ENCODE results near the gene PTPRG. TPM values are rescaled to one million over a fixed set of nuclear protein-coding genes. Genes with fewer than 3 reads are reported as not detected.

Gene PTPRG
- total RNA-seq, 4 donors from 2014 or later: 21.1 to 54.2 (median 30.6) TPM

- in situ Hi-C loops (cut with MboI; ENCODE audit: low sequenced_read_pairs in 4 of 4) (loop anchor here in 1 of 4 donors (25.0 kb wide), 1 partner anchor 375 kb away; the partner anchor contains the start of gene PTPRG), intact Hi-C loops (cut with DNase I; ENCODE audit: low total_unique reads) (no loop called here)
- Histone ChIP-seq H3K27me3 (no peaks in the 10 kb centered on the region), H3K4me3 (no peak overlapping the region), H3K36me3 (peaks cover 0 to 4% of the 10 kb centered on the region in 2 donors), H3K9me3 (no peaks in the 10 kb centered on the region), H3K27ac (peak overlapping the region in 1 of 4 donors; percentile 49), H3K4me1 (peaks cover 24 to 37% of the 10 kb centered on the region in 2 donors)
- DNase-seq: no peak
- ATAC-seq: no peak
- TF ChIP-seq POLR2A (IDR thresholded peaks at IDR 0.05) (no peak), CTCF (IDR thresholded peaks at IDR 0.05 in 4 of 5, conservative IDR thresholded peaks at IDR 0.05 in 1 of 5) (no peak)
Observed at GRCh38 chr3:61937477-61937876, 376.1 kb downstream of the PTPRG start.

GRCh38 chr3:61938878-61939549, 377.6 kb downstream of the PTPRG start:
- in situ Hi-C loops (cut with MboI; ENCODE audit: low sequenced_read_pairs in 4 of 4) (loop anchor here in 1 of 4 donors (25.0 kb wide), 1 partner anchor 377 kb away; the partner anchor contains the start of gene PTPRG), intact Hi-C loops (cut with DNase I; ENCODE audit: low total_unique reads) (no loop called here)
- no peak for DNase-seq
- Histone ChIP-seq H3K27ac (no peak overlapping the region), H3K9me3 (no peaks in the 10 kb centered on the region), H3K4me3 (no peak overlapping the region), H3K4me1 (peaks cover 20 to 30% of the 10 kb centered on the region in 2 donors), H3K36me3 (peaks cover 0 to 4% of the 10 kb centered on the region in 2 donors), H3K27me3 (no peaks in the 10 kb centered on the region)
- TF ChIP-seq POLR2A (IDR thresholded peaks at IDR 0.05) (no peak), CTCF (IDR thresholded peaks at IDR 0.05 in 4 of 5, conservative IDR thresholded peaks at IDR 0.05 in 1 of 5) (no peak)
- ATAC-seq: no peak

GRCh38 chr3:61940236-61940635, 378.9 kb downstream of the PTPRG start:
- DNase-seq (no peak), ATAC-seq (no peak)
- in situ Hi-C loops (cut with MboI; ENCODE audit: low sequenced_read_pairs in 4 of 4): loop anchor here in 1 of 4 donors (25.0 kb wide), 1 partner anchor 378 kb away; the partner anchor contains the start of gene PTPRG
- Histone ChIP-seq H3K27me3 (no peaks in the 10 kb centered on the region), H3K27ac (no peak overlapping the region), H3K4me1 (peaks cover 20 to 30% of the 10 kb centered on the region in 2 donors), H3K9me3 (no peaks in the 10 kb centered on the region), H3K4me3 (no peak overlapping the region), H3K36me3 (no peaks in the 10 kb centered on the region)
- intact Hi-C loops (cut with DNase I; ENCODE audit: low total_unique reads): no loop called here
- no peak for TF ChIP-seq POLR2A (IDR thresholded peaks at IDR 0.05)
- TF ChIP-seq CTCF (IDR thresholded peaks at IDR 0.05 in 4 of 5, conservative IDR thresholded peaks at IDR 0.05 in 1 of 5): no peak

- Histone ChIP-seq H3K4me1 (peaks cover 23 to 39% of the 10 kb centered on the region in 2 donors), H3K36me3 (no peaks in the 10 kb centered on the region), H3K27me3 (no peaks in the 10 kb centered on the region), H3K9me3 (no peaks in the 10 kb centered on the region), H3K27ac (no peak overlapping the region), H3K4me3 (no peak overlapping the region)
- TF ChIP-seq CTCF (IDR thresholded peaks at IDR 0.05 in 4 of 5, conservative IDR thresholded peaks at IDR 0.05 in 1 of 5) (no peak), POLR2A (IDR thresholded peaks at IDR 0.05) (no peak)
- in situ Hi-C loops (cut with MboI; ENCODE audit: low sequenced_read_pairs in 4 of 4): loop anchor here in 1 of 4 donors (25.0 kb wide), 1 partner anchor 382 kb away; the partner anchor contains the start of gene PTPRG
- intact Hi-C loops (cut with DNase I; ENCODE audit: low total_unique reads): no loop called here
- DNase-seq: no peak
- ATAC-seq: no peak
Observed at GRCh38 chr3:61943975-61944374, 382.6 kb downstream of the PTPRG start.
